DND-41 (cell line): ENCODE measurements around the gene MED6.

Experiments
- ATAC-seq: fragments of 200-7000 bp; cut with Tn5 transposase; 3 replicates; pipeline ENCODE4 v1.9.1; 2021; ENCODE audit warnings: low read depth; ENCODE audit not compliant: insufficient read depth
- DNase-seq: peaks from one replicate; pipeline ENCODE4 v3.0.0-alpha.2; 2020
- H2AFZ ChIP-seq: 2 replicates; pipeline ENCODE4 v1.6.0; 2012; ENCODE audit warnings: low read depth, low read length
- H3K27ac ChIP-seq: 2 replicates; pipeline ENCODE4 v1.5.1; 2012; ENCODE audit warnings: low read length, inconsistent platforms
- H3K27me3 ChIP-seq: fragments of 200-600 bp; sonication (generic); 2 replicates; pipeline ENCODE4 v1.6.0; 2012; ENCODE audit warnings: low read length, mild to moderate bottlenecking, inconsistent platforms; ENCODE audit not compliant: insufficient read depth, poor library complexity
- H3K36me3 ChIP-seq: 2 replicates; pipeline ENCODE4 v1.5.1; 2012; ENCODE audit warnings: low read length, inconsistent platforms; ENCODE audit not compliant: insufficient read depth
- H3K4me1 ChIP-seq: 2 replicates; pipeline ENCODE4 v1.5.1; 2012; ENCODE audit warnings: mild to moderate bottlenecking, low read length; ENCODE audit not compliant: insufficient read depth
- H3K4me2 ChIP-seq: 2 replicates; pipeline ENCODE4 v1.6.0; 2012; ENCODE audit warnings: mild to moderate bottlenecking, moderate library complexity, low read length, inconsistent platforms; ENCODE audit not compliant: insufficient read depth
- H3K4me3 ChIP-seq, 2 experiments: fragments of 200-600 bp in 1 of 2; shearing (Covaris generic) in 1 of 2; 2 replicates each; pipeline ENCODE4 v1.5.1; 2012 to 2016; ENCODE audit warnings: inconsistent platforms in 2 of 2, low read length in 2 of 2, mild to moderate bottlenecking in 2 of 2, low read depth in 1 of 2, moderate library complexity in 1 of 2
- H3K79me2 ChIP-seq: 2 replicates; pipeline ENCODE4 v1.6.0; 2012; ENCODE audit warnings: low read length, inconsistent platforms; ENCODE audit not compliant: insufficient read depth
- H3K9ac ChIP-seq: 2 replicates; pipeline ENCODE4 v1.6.0; 2012; ENCODE audit warnings: low read depth, mild to moderate bottlenecking, inconsistent platforms, low read length, moderate library complexity
- H3K9me3 ChIP-seq: 2 replicates; pipeline ENCODE4 v1.5.1; 2012; ENCODE audit warnings: low read length, moderate library complexity, mild to moderate bottlenecking, inconsistent platforms; ENCODE audit not compliant: insufficient read depth, severe bottlenecking
- H4K20me1 ChIP-seq: 2 replicates; pipeline ENCODE4 v1.6.0; 2012; ENCODE audit warnings: low read length; ENCODE audit not compliant: insufficient read depth
- CTCF ChIP-seq: IDR thresholded peaks from 2 replicates; pipeline ENCODE4 v1.5.1; 2012; ENCODE audit warnings: borderline replicate concordance, low read length, moderate library complexity, mild to moderate bottlenecking; ENCODE audit not compliant: poor library complexity, severe bottlenecking; ENCODE audit errors: extremely low read depth
- EZH2 ChIP-seq: IDR thresholded peaks from 3 replicates; pipeline ENCODE4 v1.6.1; 2012; ENCODE audit warnings: borderline replicate concordance, low read depth, mild to moderate bottlenecking, moderate library complexity, low read length, inconsistent platforms; ENCODE audit not compliant: severe bottlenecking

The MED6 gene

GRCh38 chr14:70555890-70556289 is 44.6 kb downstream of the MED6 start:
- no peaks in the 10 kb centered on the region for H4K20me1 ChIP-seq
- H3K27me3 ChIP-seq: no peaks in the 10 kb centered on the region
- TF ChIP-seq CTCF (no peak), EZH2 (no peak)
- no peak for ATAC-seq
- DNase-seq: no peak
- no peak overlapping the region for H2AFZ ChIP-seq
- no peaks in the 10 kb centered on the region for H3K36me3 ChIP-seq
- no peaks in the 10 kb centered on the region for H3K4me1 ChIP-seq
- no peaks in the 10 kb centered on the region for H3K9me3 ChIP-seq
- H3K4me2 ChIP-seq: no peak overlapping the region
- H3K79me2 ChIP-seq: no peaks in the 10 kb centered on the region
- H3K27ac ChIP-seq: no peak overlapping the region
- no peak overlapping the region for H3K9ac ChIP-seq
- no peak overlapping the region for H3K4me3 ChIP-seq

- peaks cover 11% of the 10 kb centered on the region for H3K4me1 ChIP-seq
- H3K4me2 ChIP-seq: no peak overlapping the region
- no peak for DNase-seq
- H3K36me3 ChIP-seq: no peaks in the 10 kb centered on the region
- H3K27me3 ChIP-seq: no peaks in the 10 kb centered on the region
- H3K9ac ChIP-seq: no peak overlapping the region
- TF ChIP-seq EZH2: no peak
- TF ChIP-seq CTCF: no peak
- H3K4me3 ChIP-seq: no peak overlapping the region
- no peaks in the 10 kb centered on the region for H3K79me2 ChIP-seq
- no peak for ATAC-seq
- H3K9me3 ChIP-seq: no peaks in the 10 kb centered on the region
- no peak overlapping the region for H3K27ac ChIP-seq
- no peak overlapping the region for H2AFZ ChIP-seq
- no peaks in the 10 kb centered on the region for H4K20me1 ChIP-seq
Observed at GRCh38 chr14:70538087-70538486, 62.4 kb downstream of the MED6 start.

- Histone ChIP-seq H3K36me3 (no peaks in the 10 kb centered on the region), H3K27ac (no peak overlapping the region), H3K9me3 (no peaks in the 10 kb centered on the region), H3K79me2 (no peaks in the 10 kb centered on the region), H3K4me2 (no peak overlapping the region), H2AFZ (no peak overlapping the region), H4K20me1 (no peaks in the 10 kb centered on the region), H3K27me3 (no peaks in the 10 kb centered on the region), H3K4me1 (peaks cover 11% of the 10 kb centered on the region), H3K4me3 (no peak overlapping the region), H3K9ac (no peak overlapping the region)
- no peak for DNase-seq
- no peak for ATAC-seq
- TF ChIP-seq EZH2 (no peak), CTCF (no peak)
Observed at GRCh38 chr14:70536830-70537229, 63.6 kb downstream of the MED6 start.

DNA sequence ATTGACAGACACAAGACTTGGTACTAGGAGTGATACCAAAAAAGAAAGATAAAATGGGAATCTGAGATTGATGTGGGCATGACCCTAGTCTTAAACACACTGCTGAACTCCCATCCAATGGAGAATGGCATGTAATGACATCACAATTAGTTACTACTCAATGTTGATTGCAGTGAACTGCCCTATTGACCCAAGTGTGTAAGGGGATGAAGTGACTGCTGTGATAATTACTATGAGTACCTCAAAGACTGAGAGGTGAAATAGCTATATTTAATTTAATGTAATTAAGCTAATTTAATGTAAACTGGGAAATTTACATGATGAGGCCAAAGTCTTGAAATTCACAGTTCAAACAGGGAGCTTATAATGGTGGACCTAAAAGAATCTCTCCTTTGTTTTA is 65.6 kb downstream of the MED6 start, which contains the start of gene ADAM20:
Gene ADAM20, minus strand, starts transcription at position 101 of the 400 bp plus-strand sequence. CDS start 10,247 bp downstream, outside the sequence.
- H3K4me1 ChIP-seq: peaks cover 6% of the 10 kb centered on the region
- no peaks in the 10 kb centered on the region for H3K36me3 ChIP-seq
- H3K27ac ChIP-seq: no peak within 1 kb of the TSS
- TF ChIP-seq CTCF (no peak), EZH2 (no peak)
- no peaks in the 10 kb centered on the region for H3K79me2 ChIP-seq
- DNase-seq (no peak), ATAC-seq (no peak)
- H3K9ac ChIP-seq: no peak within 1 kb of the TSS
- H2AFZ ChIP-seq: no peak within 1 kb of the TSS
- no peaks in the 10 kb centered on the region for H4K20me1 ChIP-seq
- no peaks in the 10 kb centered on the region for H3K27me3 ChIP-seq
- H3K4me2 ChIP-seq: no peak within 1 kb of the TSS
- H3K4me3 ChIP-seq: no peak within 1 kb of the TSS
- H3K9me3 ChIP-seq: no peaks in the 10 kb centered on the region
